Tibial artery (tissue), 4 donors: Measurements from ENCODE around the gene VPS52.
"Not testable (repeated sequence)": the region's sequence is repeated elsewhere in the genome, so short reads cannot be mapped to it uniquely, and the experiment has no call there.

Experiments used
- DNase-seq, 2 donors: peaks; one replicate each; pipeline ENCODE4 v3.0.0-alpha.2; 2019
- H3K27ac ChIP-seq, 2 donors: fragments of 200-600 bp; sonication (generic) in 1 of 2; 1 replicate in 1 of 2; 2 replicates in 1 of 2; pipeline ENCODE4 v1.5.1; 2018 to 2019; ENCODE audit warnings: mild to moderate bottlenecking in 1 of 2
- H3K27me3 ChIP-seq, 2 donors: fragments of 200-600 bp; sonication (generic) in 1 of 2; one replicate each; pipeline versions ENCODE4 v1.5.1 to v1.6.0; 2016 to 2019
- H3K36me3 ChIP-seq, 3 donors: fragments of 200-600 bp; sonication (generic) in 2 of 3; one replicate each; pipeline ENCODE4 v1.5.1; 2016 to 2019; ENCODE audit warnings: mild to moderate bottlenecking in 2 of 3
- H3K4me1 ChIP-seq, 4 donors: fragments of 200-600 bp; sonication (generic) in 2 of 4; 1 replicate in 3 of 4; 2 replicates in 1 of 4; pipeline ENCODE4 v1.5.1; 2016 to 2019
- H3K4me3 ChIP-seq, 2 donors: fragments of 200-600 bp; sonication (generic) in 1 of 2; 1 replicate in 1 of 2; 2 replicates in 1 of 2; pipeline ENCODE4 v1.5.1; 2018 to 2019; ENCODE audit warnings: mild to moderate bottlenecking in 2 of 2
- H3K9me3 ChIP-seq, 3 donors: fragments of 200-600 bp; sonication (generic) in 1 of 3; one replicate each; pipeline ENCODE4 v1.5.1; 2016 to 2019
- intact Hi-C: fragments of 100-400 bp; cut with DNase I; formaldehyde crosslinking; loops from one replicate; pipeline ENCODE4 v1.15.0; 2023; ENCODE audit warnings: low total_unique reads
- TF ChIP-seq, protein P1 (sequence below), 2 experiments: fragments of 200-600 bp in 1 of 2; fragments of 450-650 bp in 1 of 2; IDR thresholded peaks; one replicate each; pipeline ENCODE4 v1.5.1; 2017 to 2019; ENCODE audit warnings: antibody characterized with exemption in 2 of 2, mild to moderate bottlenecking in 1 of 2, moderate library complexity in 1 of 2

VPS52 gene

DNA sequence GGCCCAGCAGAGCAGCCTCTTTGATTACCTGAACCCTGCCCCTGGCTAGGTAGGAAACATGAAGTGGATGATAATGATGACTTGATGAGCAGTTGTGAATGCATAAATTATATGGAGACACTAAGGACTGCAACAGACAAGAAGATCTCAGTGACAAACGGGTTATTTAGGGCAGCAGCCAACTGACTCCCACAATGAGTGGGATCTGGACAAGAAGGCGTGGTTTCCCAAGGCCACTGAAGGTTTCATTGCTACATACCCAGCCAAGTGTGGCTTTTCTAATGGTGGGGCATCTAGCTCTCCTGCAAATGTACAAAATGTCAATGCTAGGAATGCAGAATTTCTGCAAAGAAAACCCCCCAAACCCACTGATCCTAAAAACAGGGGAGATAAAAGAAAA, 33.9 kb downstream of the VPS52 start:
- Histone ChIP-seq H3K4me1 (no peaks in the 10 kb centered on the region), H3K27ac (no peak overlapping the region), H3K27me3 (peaks cover 0 to 54% of the 10 kb centered on the region in 2 donors), H3K4me3 (no peak overlapping the region), H3K9me3 (no peaks in the 10 kb centered on the region), H3K36me3 (no peaks in the 10 kb centered on the region)
- intact Hi-C loops = no loop called here
- DNase-seq = no peak
- TF ChIP-seq, protein P1, sequence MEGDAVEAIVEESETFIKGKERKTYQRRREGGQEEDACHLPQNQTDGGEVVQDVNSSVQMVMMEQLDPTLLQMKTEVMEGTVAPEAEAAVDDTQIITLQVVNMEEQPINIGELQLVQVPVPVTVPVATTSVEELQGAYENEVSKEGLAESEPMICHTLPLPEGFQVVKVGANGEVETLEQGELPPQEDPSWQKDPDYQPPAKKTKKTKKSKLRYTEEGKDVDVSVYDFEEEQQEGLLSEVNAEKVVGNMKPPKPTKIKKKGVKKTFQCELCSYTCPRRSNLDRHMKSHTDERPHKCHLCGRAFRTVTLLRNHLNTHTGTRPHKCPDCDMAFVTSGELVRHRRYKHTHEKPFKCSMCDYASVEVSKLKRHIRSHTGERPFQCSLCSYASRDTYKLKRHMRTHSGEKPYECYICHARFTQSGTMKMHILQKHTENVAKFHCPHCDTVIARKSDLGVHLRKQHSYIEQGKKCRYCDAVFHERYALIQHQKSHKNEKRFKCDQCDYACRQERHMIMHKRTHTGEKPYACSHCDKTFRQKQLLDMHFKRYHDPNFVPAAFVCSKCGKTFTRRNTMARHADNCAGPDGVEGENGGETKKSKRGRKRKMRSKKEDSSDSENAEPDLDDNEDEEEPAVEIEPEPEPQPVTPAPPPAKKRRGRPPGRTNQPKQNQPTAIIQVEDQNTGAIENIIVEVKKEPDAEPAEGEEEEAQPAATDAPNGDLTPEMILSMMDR (IDR thresholded peaks at IDR 0.05) = no peak

DNA sequence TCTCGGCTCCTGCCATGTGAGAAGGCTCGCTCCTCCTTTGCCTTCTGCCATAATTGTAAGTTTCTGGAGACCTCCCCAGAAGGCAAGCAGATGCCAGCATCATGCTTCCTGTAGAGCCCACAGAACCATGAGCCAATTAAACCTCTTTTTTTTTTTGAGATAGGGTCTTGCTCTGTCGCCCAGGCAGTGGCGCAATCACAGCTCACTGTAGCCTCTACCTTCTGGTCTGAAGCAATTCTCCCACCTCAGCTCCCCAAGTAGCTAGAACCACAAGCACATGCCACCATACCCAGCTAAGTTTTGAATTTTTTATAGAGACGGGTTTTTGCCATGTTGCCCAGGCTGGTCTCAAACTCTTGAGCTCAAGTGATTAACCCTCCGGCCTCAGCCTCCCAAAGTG, 34.8 kb downstream of the VPS52 start:
- TF ChIP-seq, protein P1 (IDR thresholded peaks at IDR 0.05) = no peak
- Histone ChIP-seq H3K4me1 (no peaks in the 10 kb centered on the region), H3K27ac (no peak overlapping the region), H3K9me3 (no peaks in the 10 kb centered on the region), H3K4me3 (no peak overlapping the region), H3K27me3 (peaks cover 0 to 54% of the 10 kb centered on the region in 2 donors), H3K36me3 (no peaks in the 10 kb centered on the region)
- DNase-seq = peak in 1 of 2 donors; percentile 31
- intact Hi-C loops = no loop called here

DNA sequence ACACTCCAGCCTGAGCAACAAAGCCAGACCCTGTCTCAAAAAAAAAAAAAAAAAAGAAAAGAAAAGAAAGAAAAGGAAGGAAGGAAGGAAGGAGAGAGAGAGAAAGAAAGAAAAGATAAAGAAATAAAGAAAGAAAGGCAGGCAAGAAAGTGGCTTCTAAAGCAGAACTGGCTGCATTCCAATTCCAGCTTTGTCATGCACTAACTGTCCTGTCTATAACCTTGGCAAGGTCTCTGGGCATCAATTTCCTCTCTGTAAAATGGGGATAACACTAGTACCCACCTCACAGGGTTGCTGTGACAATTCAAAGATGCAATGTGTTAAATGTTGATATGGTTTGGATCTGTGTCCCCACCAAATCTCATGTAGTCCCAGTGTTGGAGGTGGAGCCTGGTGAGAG, 35.3 kb downstream of the VPS52 start:
- no peak overlapping the region for H3K27ac ChIP-seq
- H3K4me3 ChIP-seq = no peak overlapping the region
- DNase-seq = no peak
- intact Hi-C loops = no loop called here
- TF ChIP-seq, protein P1 (IDR thresholded peaks at IDR 0.05) = no peak
- no peaks in the 10 kb centered on the region for H3K36me3 ChIP-seq
- H3K27me3 ChIP-seq = peaks cover 0 to 54% of the 10 kb centered on the region in 2 donors
- no peaks in the 10 kb centered on the region for H3K9me3 ChIP-seq
- H3K4me1 ChIP-seq = no peaks in the 10 kb centered on the region

DNA sequence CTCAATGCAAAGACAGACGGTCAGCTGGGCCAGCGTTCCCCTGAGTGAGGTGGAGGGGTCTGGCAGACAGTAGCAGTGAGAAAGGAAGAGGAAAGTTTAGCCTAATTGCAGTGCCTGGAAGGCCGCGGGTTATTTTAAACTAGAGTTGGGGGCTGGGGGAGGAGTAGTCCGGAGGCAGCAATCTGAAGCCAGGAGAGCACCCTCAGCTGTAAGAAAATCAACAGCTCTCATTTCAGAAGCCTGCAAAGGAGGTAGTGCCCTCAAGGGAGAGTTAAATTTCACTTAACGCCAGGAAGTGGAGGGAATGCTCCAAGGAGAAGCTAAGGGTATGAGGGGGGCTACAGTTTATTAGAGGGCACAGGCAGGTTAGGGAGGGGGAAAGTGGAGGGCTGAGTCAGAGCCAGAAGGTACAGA, 36.4 kb downstream of the VPS52 start:
- Histone ChIP-seq H3K4me1 (no peaks in the 10 kb centered on the region), H3K27ac (no peak overlapping the region), H3K4me3 (no peak overlapping the region), H3K27me3 (peaks cover 0 to 52% of the 10 kb centered on the region in 2 donors), H3K36me3 (no peaks in the 10 kb centered on the region), H3K9me3 (no peaks in the 10 kb centered on the region)
- TF ChIP-seq, protein P1 (IDR thresholded peaks at IDR 0.05) = no peak
- DNase-seq = peak in 1 of 2 donors; percentile 27
- intact Hi-C loops = no loop called here

DNA sequence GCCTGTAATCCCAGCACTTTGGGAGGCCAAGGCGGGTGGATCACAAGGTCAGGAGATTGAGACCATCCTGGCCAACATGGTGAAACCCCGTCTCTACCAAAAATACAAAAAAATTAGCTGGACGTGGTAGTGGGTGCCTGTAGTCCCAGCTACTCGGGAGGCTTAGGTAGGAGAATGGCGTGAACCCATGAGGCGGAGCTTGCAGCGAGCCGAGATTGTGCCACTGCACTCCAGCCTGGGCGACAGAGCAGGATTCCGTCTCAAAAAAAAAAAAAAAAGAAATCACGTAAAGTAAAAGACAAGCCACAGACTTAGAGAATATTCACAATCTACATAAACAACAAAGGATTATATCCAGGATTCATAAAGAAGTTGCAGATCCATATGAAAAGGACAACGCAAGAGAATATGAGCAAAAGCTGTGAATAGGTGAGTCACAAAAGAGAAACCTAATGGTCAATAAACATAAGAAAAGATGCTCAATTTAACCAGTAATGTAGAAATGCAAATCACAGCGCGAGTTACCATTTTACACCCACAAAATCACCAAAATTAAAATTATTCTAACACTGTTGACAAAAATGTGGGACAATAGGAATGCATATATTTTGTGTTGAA, 45.1 kb downstream of the VPS52 start:
- H3K36me3 ChIP-seq, H3K4me1 ChIP-seq, H3K4me3 ChIP-seq, H3K27ac ChIP-seq, H3K9me3 ChIP-seq, intact Hi-C loops: not testable (repeated sequence)
- peak in 1 of 2 donors; percentile 12 for DNase-seq
- peaks cover 0 to 35% of the 10 kb centered on the region in 2 donors for H3K27me3 ChIP-seq

DNA sequence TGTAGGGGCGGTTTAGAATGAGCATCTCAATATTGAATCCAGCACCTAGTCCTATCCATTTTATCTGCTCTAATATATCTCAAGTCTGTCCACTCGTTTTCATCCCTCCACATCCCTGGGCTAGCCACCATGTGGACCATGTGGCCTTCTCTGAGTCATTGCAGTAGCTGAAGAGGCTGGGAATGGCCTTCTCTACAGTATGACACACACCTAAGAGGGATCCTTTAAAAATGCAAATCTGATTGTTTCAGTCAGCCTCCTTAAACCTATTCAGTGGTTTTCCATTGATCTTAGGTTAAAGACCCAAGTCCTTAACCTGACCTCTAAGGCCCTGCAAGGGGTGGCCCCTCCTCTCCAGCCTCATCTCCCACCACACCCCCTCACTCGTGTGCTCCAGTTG, 54.0 kb downstream of the VPS52 start:
- peak in 1 of 2 donors; percentile 23 for DNase-seq
- Histone ChIP-seq H3K4me1 (peaks cover 0 to 15% (median 12%) of the 10 kb centered on the region in 4 donors), H3K36me3 (no peaks in the 10 kb centered on the region), H3K4me3 (no peak overlapping the region), H3K27ac (no peak overlapping the region), H3K9me3 (no peaks in the 10 kb centered on the region), H3K27me3 (peaks cover 0 to 19% of the 10 kb centered on the region in 2 donors)
- intact Hi-C loops = no loop called here
- TF ChIP-seq, protein P1 (IDR thresholded peaks at IDR 0.05) = no peak
